ENCODE data around the gene DSN1. TPM values are rescaled to one million over a fixed set of nuclear protein-coding genes. Genes with fewer than 3 reads are reported as not detected.
A peak's percentile ranks its signal among the peaks of the same experiment; 100 is the strongest.

The DSN1 gene
- total and polyA plus RNA-seq, 9 of the 15 experiments (the other 6 are each of a cell fraction or from before 2014, with no cell fraction given) = 23.3 to 45.3 (median 31.1) TPM

GRCh38 chr20:36745927-36746659 is 27.5 kb downstream of the DSN1 start, which contains the start of gene NDRG3 (continued):
- no peak for TF ChIP-seq CBX8 (IDR thresholded peaks at IDR 0.05; ENCODE audit: borderline replicate concordance, extremely low read depth, low read depth, low read length, poor library complexity, severe bottlenecking)
- no peak for TF ChIP-seq NR2C2 (CRISPR knock-in tag; IDR thresholded peaks at IDR 0.05)
- TF ChIP-seq NR2C2 (tag; IDR thresholded peaks at IDR 0.05) = no peak
- TF ChIP-seq XRCC3 (IDR thresholded peaks at IDR 0.05) = no peak
- no peak for TF ChIP-seq FOXK1 (CRISPR knock-in tag; IDR thresholded peaks at IDR 0.05; ENCODE audit: borderline replicate concordance)
- TF ChIP-seq KDM1A (IDR thresholded peaks at IDR 0.05) = no peak
- TF ChIP-seq NR2C1 (IDR thresholded peaks at IDR 0.05) = peak; percentile 39; the same call in 1 of the 2 replicates
- TF ChIP-seq NR2C1 (tag; IDR thresholded peaks at IDR 0.05) = no peak
- TF ChIP-seq CCAR2 (IDR thresholded peaks at IDR 0.05; ENCODE audit: low read depth, low read length) = no peak
- TF ChIP-seq HCFC1 (IDR thresholded peaks at IDR 0.05; ENCODE audit: low read depth, low read length) = peak; percentile 92
- no peak for TF ChIP-seq NELFE (IDR thresholded peaks at IDR 0.05; ENCODE audit: insufficient read depth, insufficient read length)
- no peak for TF ChIP-seq PCBP1 (IDR thresholded peaks at IDR 0.05; ENCODE audit: low read depth, low read length, poor library complexity, severe bottlenecking)
- TF ChIP-seq ZNF518B (CRISPR knock-in tag; IDR thresholded peaks at IDR 0.05) = no peak
- no peak for TF ChIP-seq THRA (IDR thresholded peaks at IDR 0.05)
- no peak for TF ChIP-seq MCM7 (IDR thresholded peaks at IDR 0.05)
- no peak for TF ChIP-seq KHSRP (IDR thresholded peaks at IDR 0.05)
- no peak for TF ChIP-seq ELK1 (CRISPR knock-in tag; IDR thresholded peaks at IDR 0.05)
- TF ChIP-seq ZNF212 (CRISPR knock-in tag; IDR thresholded peaks at IDR 0.05) = no peak
- TF ChIP-seq ZFP30 (CRISPR knock-in tag; IDR thresholded peaks at IDR 0.05; ENCODE audit: borderline replicate concordance) = no peak
- TF ChIP-seq ZC3H8 (IDR thresholded peaks at IDR 0.05) = no peak
- no peak for TF ChIP-seq MEF2A (IDR thresholded peaks at IDR 0.05; ENCODE audit: control insufficient read depth, low read depth, low read length)
- no peak for TF ChIP-seq KLF10 (CRISPR knock-in tag; IDR thresholded peaks at IDR 0.05)
- no peak for TF ChIP-seq NFRKB (IDR thresholded peaks at IDR 0.05; ENCODE audit: low read depth)
- TF ChIP-seq E2F3 (CRISPR knock-in tag; IDR thresholded peaks at IDR 0.05) = 0 out of 2 replicates have a peak, but pooled peaks have one; percentile 11
- no peak for TF ChIP-seq ARHGAP35 (IDR thresholded peaks at IDR 0.05; ENCODE audit: partially characterized antibody)
- TF ChIP-seq CBX1 (IDR thresholded peaks at IDR 0.05; ENCODE audit: low read depth) = no peak

All from K562 (cell line).